RWPE2 (cell line): Measurements from ENCODE around the gene LSM14B.

Experiments
- ATAC-seq: fragments of 200-7000 bp; cut with Tn5 transposase; 3 replicates; pipeline ENCODE4 v1.9.1; 2021; ENCODE audit warnings: low read depth
- DNase-seq: peaks from one replicate; pipeline ENCODE4 v3.0.0-alpha.2; 2020; ENCODE audit warnings: low spot score
- H3K27ac ChIP-seq: fragments of 450-650 bp; 2 replicates; pipeline ENCODE4 v1.5.1; 2017; ENCODE audit warnings: mild to moderate bottlenecking; ENCODE audit not compliant: poor library complexity, severe bottlenecking
- H3K27me3 ChIP-seq: fragments of 250-450 bp; sonication (Bioruptor Pico); 2 replicates; pipeline ENCODE4 v1.5.1; 2021; ENCODE audit warnings: mild to moderate bottlenecking, moderate library complexity; ENCODE audit not compliant: insufficient read depth, poor library complexity, severe bottlenecking
- H3K36me3 ChIP-seq: fragments of 250-450 bp; sonication (Bioruptor Pico); 2 replicates; pipeline ENCODE4 v1.5.1; 2020; ENCODE audit warnings: low read depth, mild to moderate bottlenecking, moderate library complexity
- H3K4me1 ChIP-seq: fragments of 250-450 bp; sonication (Bioruptor Pico); 2 replicates; pipeline ENCODE4 v1.5.1; 2021; ENCODE audit warnings: mild to moderate bottlenecking, moderate library complexity; ENCODE audit not compliant: insufficient read depth, poor library complexity, severe bottlenecking
- H3K4me3 ChIP-seq: fragments of 250-450 bp; sonication (Bioruptor Pico); 2 replicates; pipeline ENCODE4 v1.5.1; 2021; ENCODE audit warnings: mild to moderate bottlenecking, moderate library complexity; ENCODE audit not compliant: severe bottlenecking
- H3K9me3 ChIP-seq: fragments of 250-450 bp; sonication (Bioruptor Pico); 2 replicates; pipeline ENCODE4 v1.5.1; 2021; ENCODE audit warnings: mild to moderate bottlenecking, moderate library complexity; ENCODE audit not compliant: severe bottlenecking
- CTCF ChIP-seq: fragments of 450-650 bp; IDR thresholded peaks from one replicate; pipeline ENCODE4 v1.5.1; 2017; ENCODE audit warnings: mild to moderate bottlenecking, moderate library complexity; ENCODE audit not compliant: poor library complexity, severe bottlenecking

The LSM14B gene

DNA sequence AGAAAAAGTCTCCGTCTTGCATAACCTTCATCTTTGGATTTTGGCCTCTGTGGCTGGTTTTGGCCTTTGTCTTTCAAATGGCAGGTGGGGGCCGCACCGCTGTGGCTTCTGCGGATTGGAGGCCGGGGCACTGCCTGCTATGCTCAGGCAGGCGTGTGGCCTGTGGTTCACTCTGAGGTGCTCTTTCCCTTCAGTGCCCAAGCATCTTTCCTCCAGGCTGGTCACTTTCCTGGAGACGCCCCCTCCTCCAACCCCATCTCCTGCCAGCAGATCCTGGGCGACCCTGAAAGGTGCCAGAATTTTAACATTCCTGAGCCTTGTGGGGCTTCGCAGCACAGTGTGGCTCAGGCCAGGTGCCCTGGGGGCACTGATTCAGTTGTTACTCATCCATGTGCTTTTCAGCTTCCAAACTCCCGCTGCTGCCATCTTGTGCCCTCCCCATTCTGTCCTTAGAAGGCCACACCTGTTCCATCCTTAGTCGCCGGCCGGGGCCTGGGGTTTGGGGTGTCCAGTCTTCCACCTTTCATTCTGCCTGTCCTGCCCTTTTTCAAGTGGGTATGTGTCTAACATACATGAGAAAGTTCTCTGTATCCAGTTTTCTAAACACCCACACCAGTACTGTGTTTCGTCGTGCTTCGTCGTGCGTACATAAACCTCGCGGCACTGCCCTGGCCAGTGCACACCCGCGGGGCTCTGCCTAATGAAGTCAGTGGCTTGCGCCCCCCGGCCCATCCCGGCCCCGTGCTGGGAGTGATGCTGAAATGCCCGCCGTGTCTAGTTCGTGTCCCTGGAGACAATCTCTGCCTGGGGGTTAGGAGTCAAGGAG lies 33.4 kb downstream of the LSM14B start:
- DNase-seq (peak; percentile 95), ATAC-seq (peak; percentile 71)
- no peaks in the 10 kb centered on the region for H3K27me3 ChIP-seq
- H3K4me3 ChIP-seq = no peak overlapping the region
- H3K9me3 ChIP-seq = no peaks in the 10 kb centered on the region
- peak overlapping the region; percentile 12 for H3K27ac ChIP-seq
- H3K4me1 ChIP-seq = peaks cover 30% of the 10 kb centered on the region
- TF ChIP-seq CTCF = no peak
- H3K36me3 ChIP-seq = peaks cover 37% of the 10 kb centered on the region

DNA sequence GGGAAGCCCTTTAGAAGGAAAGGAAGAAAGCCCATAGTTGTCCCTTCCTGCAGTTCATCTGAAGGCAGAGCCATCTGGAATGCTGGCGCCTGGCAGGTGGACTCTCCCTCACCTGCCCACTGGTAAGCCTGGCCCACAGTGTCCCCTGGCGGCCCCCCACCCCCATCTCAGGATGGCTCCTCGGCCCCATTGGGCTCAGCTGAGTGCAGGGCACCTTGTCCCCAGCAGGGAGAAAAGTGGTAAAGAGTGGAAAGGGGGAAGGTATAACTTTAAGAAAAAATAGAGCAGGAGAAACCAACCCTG lies 33.9 kb downstream of the LSM14B start:
- Histone ChIP-seq H3K4me1 (peaks cover 36% of the 10 kb centered on the region), H3K27me3 (no peaks in the 10 kb centered on the region), H3K4me3 (no peak overlapping the region), H3K27ac (peak overlapping the region; percentile 12), H3K36me3 (peaks cover 38% of the 10 kb centered on the region), H3K9me3 (no peaks in the 10 kb centered on the region)
- no peak for DNase-seq
- no peak for TF ChIP-seq CTCF
- ATAC-seq = no peak

DNA sequence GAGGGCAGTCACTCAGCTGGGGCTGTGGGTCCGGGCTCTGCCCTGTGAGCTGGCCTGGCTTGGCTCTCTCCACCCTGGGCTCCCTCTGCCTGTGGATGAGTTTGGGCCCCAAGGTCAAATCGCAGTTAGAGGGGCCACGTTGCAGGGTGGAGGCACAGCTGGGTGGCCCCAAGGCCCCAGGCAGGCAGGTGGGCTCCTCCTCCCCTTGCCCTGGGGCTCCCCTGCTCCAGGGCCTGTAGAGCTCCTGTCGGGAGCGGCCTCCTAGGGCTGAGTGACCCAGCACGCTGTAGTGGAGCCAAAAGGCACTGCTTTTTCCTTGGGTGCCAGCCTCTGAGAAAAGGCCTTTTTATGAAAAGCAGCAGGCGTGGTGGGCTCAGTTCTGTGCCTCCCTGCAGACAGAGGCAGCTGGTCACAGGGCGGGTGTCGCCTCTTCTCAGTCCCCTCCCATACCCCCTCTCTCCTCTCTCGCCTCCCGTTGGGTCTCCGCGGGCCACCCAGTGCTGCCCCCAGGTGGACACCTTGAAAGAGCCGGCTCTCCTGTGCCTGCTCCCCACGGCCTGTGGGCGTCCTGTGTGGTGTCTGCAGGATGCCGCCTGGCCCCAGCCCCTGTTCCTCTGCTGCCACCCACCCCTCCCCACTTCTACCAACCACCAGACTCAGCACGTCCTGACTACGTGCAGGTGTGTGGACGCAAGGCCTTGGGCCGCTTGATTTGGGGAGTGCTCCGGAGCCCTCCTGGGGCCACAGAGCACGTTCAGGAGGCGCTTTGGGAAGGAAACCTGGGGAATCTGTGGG lies 34.5 kb downstream of the LSM14B start:
- ATAC-seq (no peak), DNase-seq (peak; percentile 89)
- peaks cover 42% of the 10 kb centered on the region for H3K36me3 ChIP-seq

DNA sequence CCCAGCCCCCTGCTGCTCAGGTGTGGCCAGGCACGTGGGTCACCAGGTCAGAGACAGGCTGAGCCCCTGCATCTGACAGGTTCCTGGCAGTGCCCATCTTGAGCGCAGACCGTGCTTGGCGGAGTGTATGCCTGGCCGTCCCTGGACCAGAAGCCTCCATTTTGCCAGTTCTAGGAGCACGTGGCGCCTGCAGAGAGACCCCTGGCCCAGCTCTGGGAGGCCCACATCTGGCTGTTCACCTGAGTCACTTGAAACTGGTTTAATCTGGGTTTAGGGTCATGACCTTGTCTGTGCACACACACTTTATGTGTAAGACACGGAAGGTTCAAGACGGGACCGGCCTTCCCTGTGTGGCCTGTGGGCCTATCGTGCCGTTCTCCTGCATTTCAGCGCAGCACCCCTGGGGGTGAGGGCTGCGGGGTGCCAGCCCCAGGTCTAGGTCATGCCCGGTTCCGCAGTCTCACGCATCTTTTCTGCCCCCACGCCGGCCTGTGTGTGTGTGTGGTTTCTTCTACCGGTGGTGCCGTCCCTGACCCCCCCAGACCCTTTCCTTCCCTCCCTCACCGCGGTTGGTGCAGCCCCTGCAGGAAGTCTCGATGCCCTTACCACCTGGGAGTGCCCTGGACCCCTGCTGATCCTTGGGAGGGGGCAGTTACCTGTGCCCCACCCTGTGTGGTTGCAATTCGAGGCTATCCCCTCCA lies 35.3 kb downstream of the LSM14B start:
- no peak overlapping the region for H3K4me3 ChIP-seq
- peaks cover 44% of the 10 kb centered on the region for H3K4me1 ChIP-seq
- H3K36me3 ChIP-seq = peaks cover 44% of the 10 kb centered on the region
- ATAC-seq = no peak
- H3K27me3 ChIP-seq = no peaks in the 10 kb centered on the region
- H3K27ac ChIP-seq = no peak overlapping the region
- DNase-seq = peak; percentile 86
- TF ChIP-seq CTCF = no peak
- H3K9me3 ChIP-seq = no peaks in the 10 kb centered on the region

More for the DNA sequence above, 34.5 kb downstream of the LSM14B start:
- Histone ChIP-seq H3K27me3 (no peaks in the 10 kb centered on the region), H3K4me1 (peaks cover 42% of the 10 kb centered on the region), H3K9me3 (no peaks in the 10 kb centered on the region), H3K27ac (peak overlapping the region; percentile 12), H3K4me3 (no peak overlapping the region)
- TF ChIP-seq CTCF = peak; percentile 91
